ENCODE data around the gene GCK. TPM values are rescaled to one million over a fixed set of nuclear protein-coding genes. Genes with fewer than 3 reads are reported as not detected.

The GCK gene
- total RNA-seq, 1 experiment from 2014 or later = not detected

- intact Hi-C loops (cut with micrococcal nuclease) = no loop called here
- Histone ChIP-seq H3K4me2 (ENCODE audit: low read length) (no peak overlapping the region), H3K4me3 (ENCODE audit: low read length) (no peak overlapping the region), H4K20me1 (ENCODE audit: low read length) (no peaks in the 10 kb centered on the region), H3K9me3 (ENCODE audit: low read length) (no peaks in the 10 kb centered on the region), H3K79me2 (ENCODE audit: low read length) (no peaks in the 10 kb centered on the region), H3K27me3 (ENCODE audit: low read length) (no peaks in the 10 kb centered on the region), H2AFZ (ENCODE audit: low read length) (no peak overlapping the region), H3K4me1 (ENCODE audit: insufficient read depth, low read length) (peaks cover 2% of the 10 kb centered on the region; the same call in 1 of the 2 replicates), H3K9ac (ENCODE audit: low read length) (no peak overlapping the region), H3K36me3 (ENCODE audit: low read depth, low read length) (no peaks in the 10 kb centered on the region), H3K27ac (ENCODE audit: low read length) (no peak overlapping the region), H3K9me2 (replicated peaks; ENCODE audit: low read length) (no peaks in the 10 kb centered on the region), H3F3A (ENCODE audit: low read length, unreplicated experiment) (no peaks in the 10 kb centered on the region)
- CTCF ChIA-PET = no interaction called here
- no peak for TF ChIP-seq EZH2phosphoT487 (IDR thresholded peaks at IDR 0.05; ENCODE audit: borderline replicate concordance, low read length)
- TF ChIP-seq CTCF (conservative IDR thresholded peaks at IDR 0.05; ENCODE audit: low read depth, low read length) = no peak
- TF ChIP-seq EZH2 (IDR thresholded peaks at IDR 0.05; ENCODE audit: low read length, unreplicated experiment) = no peak
- no TSS peak for BruUV-seq (replicated peaks)
- DNase-seq (no peak), ATAC-seq (no peak)
- POLR2A ChIA-PET (ENCODE audit: unreplicated experiment) = no interaction called here
Measured at GRCh38 chr7:44094365-44094764, 94.9 kb downstream of the GCK start.

Other genes starting within 250 kb of the GCK start
- not detected in 2 replicates for gene SPDYE1, start 191.5 kb downstream of the GCK start, total RNA-seq (2014; rRNA removed)
- gene DBNL, start 144.7 kb downstream of the GCK start, total RNA-seq (2014; rRNA removed) = 108 and 152 TPM in 2 replicates
- 0.35 and 0.95 TPM in 2 replicates for gene PGAM2, start 123.9 kb downstream of the GCK start, total RNA-seq (2014; rRNA removed)
- gene POLM, start 106.9 kb downstream of the GCK start, total RNA-seq (2014; rRNA removed) = 19.6 and 21.2 TPM in 2 replicates
- not detected in 2 replicates for gene AEBP1, start 85.1 kb downstream of the GCK start, total RNA-seq (2014; rRNA removed)
- 224 and 225 TPM in 2 replicates for gene POLD2, start 65.9 kb downstream of the GCK start, total RNA-seq (2014; rRNA removed)
- gene MYL7, start 48.1 kb downstream of the GCK start, total RNA-seq (2014; rRNA removed) = not detected in 2 replicates
- 133 and 147 TPM in 2 replicates for gene YKT6, start 11.5 kb upstream of the GCK start, total RNA-seq (2014; rRNA removed)
- 0.69 and 1.2 TPM in 2 replicates for gene CAMK2B, start 136.2 kb upstream of the GCK start, total RNA-seq (2014; rRNA removed)